Iris pigment epithelial cell (primary cell): ENCODE results near the gene LPIN1.

Experiments used
- DNase-seq: peaks from one replicate; pipeline ENCODE4 v3.0.0-alpha.2; 2011; ENCODE audit warnings: low read depth

LPIN1 gene

DNA sequence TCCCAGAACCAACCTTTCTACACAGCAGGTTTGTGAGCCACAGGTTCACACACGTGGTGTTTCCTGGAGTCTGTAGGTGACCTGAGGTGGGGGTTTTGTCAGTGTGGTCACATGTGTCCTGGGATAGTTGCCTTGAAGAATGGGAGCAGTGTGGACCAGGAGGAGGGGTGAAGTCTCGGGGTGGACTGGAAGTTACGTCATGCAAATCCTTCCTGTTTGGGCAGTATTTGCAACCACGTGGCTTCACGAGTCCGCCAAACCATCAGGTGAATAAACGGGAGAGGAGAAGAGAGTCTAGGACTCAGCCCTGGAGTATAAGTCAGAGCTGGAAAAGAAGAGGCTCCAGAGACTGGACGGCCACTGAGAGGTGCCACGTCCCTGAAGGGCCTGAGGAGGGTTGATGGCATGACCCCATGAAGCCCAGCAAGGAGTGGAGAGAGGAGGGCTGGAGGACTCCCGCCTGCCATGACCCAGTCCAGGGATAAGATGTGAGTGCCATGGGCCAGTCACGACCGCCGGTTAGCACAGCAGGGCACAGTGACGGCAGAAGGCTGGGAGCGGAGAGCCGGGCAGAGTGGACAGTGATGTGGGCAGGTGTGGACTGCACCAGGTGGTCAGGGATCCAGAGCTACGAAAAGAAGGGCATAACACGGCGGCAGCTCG, 16.5 kb downstream of the LPIN1 start:
- no peak for DNase-seq

DNA sequence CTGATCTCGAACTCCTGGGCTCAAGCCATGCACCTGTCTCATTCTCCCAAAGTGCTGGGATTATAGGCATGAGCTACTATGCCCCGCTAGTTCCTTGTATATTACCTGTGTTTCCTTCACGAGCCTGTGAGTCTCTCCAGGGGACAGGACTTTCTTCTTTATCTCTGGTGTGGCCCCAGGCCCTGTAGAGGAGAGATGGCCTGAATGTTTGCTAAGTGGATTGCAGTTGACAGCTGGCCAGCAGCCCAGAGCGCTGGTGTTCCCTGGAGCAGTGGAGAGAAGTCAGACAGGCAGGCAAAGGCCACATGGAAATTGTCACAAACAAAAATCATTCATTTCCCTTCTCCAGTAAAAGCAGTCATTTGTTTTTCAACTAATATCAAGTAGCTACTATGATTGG, 17.9 kb downstream of the LPIN1 start:
- no peak for DNase-seq

DNA sequence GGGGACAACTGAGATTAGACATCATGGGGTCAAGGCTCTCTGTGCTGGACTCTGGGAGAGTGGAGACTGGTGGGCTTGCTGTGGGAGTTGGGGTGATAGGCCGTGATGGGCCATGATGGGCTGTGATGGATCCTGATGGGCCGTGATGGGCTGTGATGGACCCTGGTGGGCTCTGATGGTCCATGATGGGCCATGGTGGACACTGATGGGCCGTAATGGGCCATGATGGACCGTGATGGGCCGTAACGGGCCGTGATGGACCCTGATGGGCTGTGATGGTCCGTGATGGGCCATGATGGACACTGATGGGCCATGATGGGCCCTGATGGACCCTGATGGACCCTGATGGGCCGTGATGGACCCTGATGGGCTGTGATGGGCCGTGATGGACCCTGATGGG, 18.5 kb downstream of the LPIN1 start:
- DNase-seq, result no peak

DNA sequence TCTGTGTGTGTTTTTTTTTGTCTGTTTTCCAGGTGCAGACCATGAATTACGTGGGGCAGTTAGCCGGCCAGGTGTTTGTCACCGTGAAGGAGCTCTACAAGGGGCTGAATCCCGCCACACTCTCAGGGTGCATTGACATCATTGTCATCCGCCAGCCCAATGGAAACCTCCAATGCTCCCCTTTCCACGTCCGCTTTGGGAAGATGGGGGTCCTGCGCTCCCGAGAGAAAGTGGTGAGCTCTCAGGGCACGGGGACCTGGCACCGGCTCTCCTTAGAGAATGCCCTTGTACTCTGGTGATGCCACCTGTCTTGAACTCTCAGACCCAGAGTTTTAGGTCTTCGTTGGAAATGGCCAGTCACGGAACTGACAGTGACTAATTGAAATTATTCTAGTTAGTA, 19.1 kb downstream of the LPIN1 start:
- DNase-seq, result no peak

DNA sequence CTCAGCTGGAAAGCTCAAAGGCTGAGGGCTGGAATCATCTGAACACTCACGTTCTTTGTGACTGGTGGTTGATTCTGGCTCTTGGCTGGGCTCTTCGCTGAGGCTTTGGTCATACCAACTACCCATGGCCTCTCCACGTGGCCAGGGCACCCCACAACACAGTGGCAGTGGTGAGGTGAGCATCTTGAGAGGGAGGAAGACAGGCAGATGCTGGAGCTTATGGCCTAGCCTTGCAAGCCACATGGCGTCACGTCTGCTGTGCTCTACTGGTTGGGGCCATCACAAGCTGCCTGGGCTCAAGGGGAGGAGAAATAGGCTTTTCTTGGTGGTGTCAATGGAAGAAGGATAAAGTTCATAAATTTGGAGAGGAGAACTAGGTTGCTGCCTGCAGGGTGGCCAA, 19.6 kb downstream of the LPIN1 start:
- DNase-seq, result no peak

DNA sequence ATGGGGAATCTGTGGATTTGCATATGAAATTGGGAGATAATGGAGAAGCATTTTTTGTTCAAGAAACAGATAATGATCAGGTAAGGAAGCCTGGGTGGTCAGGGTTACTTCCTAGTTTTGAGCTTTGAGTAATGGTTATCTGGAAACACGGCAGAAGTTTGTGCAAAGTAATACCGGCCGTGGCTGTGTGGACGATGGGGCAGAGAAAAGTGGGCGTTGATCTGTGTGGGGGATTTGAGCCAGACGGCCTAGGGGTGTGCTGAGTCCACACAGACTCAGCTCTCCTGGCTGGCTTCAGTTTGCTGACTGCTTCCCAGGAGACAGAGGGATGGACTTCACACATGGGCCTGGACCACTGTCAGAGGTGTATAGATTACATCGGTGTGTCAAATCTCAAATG, 21.3 kb downstream of the LPIN1 start:
- DNase-seq, result no peak

DNA sequence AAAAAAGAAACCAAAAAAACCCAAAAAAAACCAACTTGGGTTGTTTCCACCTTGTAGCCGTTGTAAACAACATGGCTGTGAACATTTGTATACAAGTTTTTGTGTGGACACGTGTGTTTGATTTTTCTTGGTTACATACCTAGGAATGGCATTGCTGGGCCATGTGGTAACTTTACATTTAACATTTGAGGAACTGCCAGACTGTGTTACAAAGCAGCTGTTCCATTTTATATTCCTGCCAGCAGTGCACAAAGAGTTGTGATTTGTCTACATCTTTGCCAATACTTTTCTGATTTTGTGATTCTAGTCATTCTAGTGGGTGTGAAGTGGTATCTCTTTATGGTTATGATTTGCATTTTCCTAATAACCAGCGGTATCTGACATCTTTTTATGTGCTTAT, 22.5 kb downstream of the LPIN1 start:
- no peak for DNase-seq

DNA sequence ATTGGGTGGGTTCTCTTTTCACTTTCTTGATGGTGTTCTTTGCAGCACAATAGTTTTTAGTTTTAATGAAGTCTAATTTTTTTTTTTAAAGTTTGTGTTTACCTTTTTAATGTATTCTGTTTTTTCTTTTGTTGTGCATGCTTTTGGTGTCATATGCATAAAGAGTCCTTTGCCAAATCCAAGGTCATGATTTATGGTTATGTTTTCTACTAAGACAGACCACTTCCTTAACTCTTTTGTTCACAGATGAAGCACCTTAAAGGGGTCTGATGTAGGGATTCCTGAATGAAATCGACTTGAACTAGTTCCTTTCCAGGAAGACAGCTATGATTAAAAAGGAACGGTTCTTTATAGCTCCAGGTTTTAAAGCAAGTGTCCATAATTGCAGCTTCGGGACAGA, 23.1 kb downstream of the LPIN1 start:
- DNase-seq, result no peak

DNA sequence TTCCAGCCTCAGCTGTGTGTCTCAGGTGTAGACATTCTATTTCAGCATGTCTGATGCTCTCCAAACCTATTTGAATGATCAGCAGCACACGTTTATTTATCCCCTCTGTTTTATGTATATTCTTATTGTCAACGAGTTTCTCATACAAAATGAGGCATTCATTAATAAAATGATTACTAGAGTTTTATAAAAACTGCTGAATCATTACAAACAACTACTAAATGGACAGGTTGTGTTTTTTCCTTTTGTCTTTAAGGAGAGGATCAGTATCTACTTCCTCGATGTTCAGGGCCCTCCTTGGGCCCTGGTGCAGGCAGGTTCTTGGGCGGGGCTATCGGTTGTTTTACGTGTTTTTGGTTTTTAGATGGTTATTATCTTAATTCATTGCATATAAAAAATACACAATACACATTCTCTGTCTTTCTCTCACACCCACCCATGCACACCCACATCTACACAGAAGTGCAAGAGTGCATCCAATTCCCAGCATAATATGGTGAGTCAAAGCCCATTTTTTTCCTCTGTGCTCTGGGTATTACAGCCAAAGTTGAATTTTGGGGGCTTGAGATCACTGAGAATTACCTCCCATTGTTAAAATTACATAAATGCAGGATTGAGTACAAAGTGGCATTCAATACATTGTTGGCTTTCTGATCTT, 24.2 kb downstream of the LPIN1 start:
- DNase-seq, result no peak

DNA sequence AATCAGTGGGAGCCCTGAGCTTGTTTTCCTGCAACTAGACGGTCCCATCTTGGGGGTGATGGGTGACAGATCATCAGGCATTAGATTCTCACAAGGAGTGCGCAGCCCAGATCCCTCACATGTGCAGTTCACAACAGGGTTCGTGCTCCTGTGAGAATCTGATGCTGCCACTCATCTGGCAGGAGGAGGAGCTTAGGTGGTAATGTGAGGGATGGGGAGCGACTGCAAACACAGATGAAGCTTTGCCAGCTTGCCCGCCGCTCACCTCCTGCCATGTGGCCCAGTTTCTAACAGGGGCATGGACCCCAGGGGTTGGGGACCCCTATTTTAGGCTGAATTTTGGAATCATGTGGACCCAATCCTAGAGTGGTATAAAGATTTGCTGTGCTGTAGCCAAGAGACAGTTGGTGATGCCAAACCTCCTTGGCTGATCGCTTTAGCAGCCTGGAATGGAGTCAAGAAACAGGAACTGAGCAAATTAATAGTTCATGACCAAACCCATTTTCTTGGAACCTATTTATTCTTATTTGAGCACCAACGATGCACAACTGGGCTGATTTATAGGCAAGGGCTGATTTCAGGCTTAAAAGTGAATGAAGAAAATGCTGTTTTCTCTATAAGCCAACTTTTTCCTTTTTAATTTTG, 25.7 kb downstream of the LPIN1 start:
- no peak for DNase-seq

DNA sequence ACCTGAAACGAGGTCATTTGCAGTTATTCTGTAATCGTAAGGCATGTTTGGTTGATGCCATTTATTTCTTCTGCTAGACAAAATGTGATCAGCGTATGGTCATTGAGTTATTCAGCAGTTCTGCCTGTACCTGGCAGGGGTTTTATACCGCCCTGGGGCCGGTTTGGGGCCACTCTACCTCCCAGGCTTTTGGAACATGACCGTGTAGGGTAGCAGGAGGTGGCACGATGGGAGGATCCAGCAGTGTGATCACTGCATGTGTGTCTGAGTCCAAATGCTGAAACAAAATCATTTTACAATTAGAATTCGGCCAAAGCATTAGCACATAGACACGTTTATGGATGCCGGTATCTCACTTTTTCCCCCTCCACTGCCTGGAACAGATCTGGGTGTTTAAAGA, 26.7 kb downstream of the LPIN1 start:
- no peak for DNase-seq

DNA sequence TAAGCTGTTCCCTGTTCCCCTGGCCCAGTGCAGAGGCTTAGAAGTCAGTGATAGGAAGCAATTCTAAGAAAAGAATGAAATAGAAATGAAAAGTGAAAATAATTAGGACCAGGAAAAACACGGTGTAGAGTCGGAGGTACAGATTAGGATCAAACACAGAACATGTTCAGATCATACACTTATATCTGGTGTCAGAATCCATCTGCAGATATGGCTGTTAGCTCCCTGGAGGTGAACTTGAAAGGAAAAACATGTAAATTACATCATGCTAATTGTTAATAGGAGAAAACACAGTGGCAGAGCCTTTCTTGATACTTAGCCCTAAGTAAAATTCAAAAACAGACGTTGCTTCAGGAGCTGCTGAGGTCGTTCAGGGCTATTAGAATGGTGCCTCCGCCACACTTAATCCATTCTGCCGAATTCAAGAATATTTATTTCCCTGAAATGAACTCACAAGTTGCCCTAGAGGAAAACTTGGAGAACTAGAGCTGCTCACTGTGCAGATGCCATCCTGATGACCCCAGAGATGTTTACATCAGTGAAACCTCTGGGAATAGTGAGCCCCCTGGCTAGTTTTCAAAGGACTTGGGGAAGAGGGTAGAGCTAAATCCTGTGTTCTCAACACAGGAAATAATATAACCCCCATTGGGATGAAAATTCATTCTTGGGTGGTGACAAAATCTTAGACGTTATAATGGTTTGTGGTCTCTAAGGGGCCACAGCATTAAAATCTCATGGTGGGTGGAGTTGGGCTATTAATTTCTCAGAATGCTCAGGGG, 27.5 kb downstream of the LPIN1 start:
- no peak for DNase-seq

DNA sequence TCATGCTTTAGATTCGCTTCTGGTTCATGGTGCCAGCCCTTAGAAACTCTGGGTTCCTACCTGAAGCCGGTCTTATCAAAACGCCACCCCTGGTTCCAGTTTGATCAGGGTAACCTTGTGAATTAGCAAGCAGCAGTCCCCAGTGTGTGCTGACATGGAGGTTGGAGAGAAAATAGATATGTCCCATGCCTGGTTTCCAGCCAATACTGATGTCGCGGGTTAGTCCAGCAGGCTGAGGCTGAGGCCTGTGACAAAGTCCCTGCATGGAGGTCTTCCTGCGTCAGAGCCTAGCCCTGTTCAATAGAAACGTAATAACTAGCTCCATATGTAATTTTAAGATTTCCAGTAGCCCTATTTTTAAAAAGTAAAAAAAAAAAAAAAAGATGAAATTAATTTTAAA, 28.2 kb downstream of the LPIN1 start:
- DNase-seq, result no peak

DNA sequence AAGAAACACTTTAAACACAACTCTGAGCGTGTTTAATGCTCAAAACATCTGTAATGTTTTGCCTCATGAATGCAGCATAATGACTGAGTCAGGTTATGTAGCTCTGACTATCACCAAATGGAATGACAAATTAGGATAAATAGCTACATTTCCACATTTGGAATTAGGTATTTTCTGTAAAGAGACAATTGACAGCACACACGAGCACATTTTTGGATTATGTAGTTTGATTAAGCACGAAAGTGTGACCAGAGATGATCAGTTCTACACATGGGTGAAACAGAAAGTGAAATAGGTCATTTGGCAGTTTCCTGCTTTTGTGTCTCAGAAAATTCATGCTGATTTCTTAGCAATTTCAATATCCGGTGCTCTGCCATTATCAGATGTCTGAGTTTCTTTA, 29.0 kb downstream of the LPIN1 start:
- peak; percentile 46 for DNase-seq

DNA sequence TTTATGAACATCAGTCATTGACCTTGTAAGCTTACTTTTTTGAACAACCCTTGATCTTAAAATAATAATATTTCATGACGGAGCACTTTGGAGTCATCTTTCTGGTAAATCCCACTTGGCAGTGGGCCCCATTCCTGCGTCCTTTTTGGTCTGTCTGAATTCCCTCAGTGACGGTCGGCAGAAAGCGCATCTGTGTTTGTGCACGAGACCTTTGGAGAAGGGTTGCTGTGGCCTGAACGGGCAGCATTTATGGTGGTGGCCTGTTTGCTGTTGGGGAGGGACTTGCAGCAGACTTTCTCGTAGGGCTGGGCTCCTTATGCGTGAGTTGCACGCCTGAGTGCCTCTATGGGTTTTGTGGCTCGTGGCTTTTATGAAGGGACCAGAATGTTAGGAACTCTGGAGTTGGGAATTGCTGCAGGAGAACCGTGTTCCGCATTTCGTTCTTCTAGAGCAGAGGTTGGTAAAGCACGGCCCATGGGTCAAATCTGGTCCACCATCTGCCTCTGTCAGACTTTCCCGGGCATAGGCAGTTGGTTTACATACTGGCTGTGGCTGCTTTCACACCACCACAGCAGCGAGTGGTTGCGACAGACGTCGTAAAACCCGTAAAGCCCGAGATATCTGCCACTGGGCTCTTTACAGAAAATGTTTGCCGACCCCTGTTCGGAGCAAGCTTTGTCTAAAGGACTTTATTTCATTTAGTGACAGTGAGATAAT, 30.8 kb downstream of the LPIN1 start:
- DNase-seq, result peak; percentile 70

DNA sequence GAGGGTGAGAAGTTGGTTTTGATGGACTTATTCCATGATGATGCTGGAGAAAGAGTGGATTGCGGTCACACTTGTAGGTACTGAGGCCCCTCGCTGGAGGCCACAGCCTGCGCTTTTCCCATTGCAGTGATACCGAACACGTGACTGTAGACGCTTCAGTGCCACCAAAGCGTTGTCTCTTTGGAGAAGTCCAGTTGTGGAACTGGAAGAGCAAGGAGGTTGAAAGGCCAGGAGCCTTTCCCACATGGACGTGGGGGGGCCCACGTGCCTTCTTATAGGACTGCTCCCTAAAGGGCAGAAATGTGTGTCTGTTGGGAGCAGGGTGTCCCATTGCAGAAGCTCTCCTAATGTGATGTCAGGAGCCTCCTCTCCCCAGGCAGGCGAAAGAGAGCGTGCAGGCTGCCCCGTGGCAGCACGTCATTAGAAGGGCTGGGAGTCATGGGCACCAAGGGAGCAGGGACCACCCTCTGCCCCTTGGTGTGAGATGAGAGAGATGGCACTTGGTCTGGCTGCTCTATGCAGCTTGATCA, 31.5 kb downstream of the LPIN1 start:
- no peak for DNase-seq

DNA sequence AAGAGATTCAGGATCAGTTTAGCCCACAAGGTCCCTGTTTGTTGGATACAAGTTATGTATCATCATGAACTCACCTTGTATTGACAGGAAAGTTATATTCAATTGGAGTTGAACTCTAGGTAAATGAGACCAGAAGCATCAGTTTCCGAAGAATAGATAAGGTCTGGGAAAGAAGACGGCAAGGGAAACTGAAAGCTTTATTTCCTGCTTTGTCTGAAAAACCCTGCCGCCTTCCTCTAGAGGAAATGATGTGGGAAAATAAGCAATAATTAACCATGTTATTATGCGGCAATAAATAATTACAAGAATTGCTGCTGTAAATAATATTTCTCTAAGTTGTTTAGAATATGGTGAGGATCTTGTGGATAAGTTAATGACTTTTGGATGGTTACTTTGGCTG, 32.0 kb downstream of the LPIN1 start:
- no peak for DNase-seq

DNA sequence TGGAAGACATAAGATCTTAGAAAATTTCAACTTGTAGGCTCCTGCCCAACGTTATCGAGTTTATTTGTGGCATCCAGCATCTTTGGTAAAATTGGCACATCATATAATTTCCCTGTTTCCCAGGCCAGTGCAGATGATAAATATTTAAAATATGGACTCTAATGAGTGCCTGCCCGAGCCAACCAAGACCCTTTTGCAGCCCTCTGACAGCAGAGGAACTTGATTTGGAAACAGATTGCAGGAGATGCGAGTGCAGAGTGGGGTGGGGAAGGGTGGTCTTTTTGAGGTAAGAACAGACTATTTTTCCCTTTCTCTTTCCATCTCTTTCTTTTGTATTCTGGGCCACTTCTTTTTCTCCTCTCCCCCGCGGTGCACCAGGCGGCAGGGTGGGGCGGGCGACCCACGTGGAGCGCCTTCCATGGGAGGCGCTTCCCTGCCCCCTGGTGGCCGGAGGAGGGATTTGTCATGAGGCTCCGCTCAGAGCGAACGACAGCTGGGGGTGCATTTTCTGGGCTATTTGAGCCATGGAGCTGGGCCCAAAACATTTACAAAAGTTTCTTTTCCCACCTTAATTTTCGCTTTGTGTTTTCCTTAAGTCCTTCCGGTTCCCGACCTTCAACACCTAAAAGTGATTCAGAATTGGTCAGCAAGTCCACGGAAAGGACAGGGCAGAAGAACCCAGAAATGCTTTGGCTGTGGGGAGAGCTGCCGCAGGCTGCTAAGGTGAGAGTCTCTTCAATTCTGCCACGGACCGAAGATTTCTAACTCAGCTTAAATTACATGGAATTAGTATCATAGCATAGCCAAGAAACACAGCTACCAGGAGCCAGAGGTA, 32.7 kb downstream of the LPIN1 start:
- peak; percentile 64 for DNase-seq

DNA sequence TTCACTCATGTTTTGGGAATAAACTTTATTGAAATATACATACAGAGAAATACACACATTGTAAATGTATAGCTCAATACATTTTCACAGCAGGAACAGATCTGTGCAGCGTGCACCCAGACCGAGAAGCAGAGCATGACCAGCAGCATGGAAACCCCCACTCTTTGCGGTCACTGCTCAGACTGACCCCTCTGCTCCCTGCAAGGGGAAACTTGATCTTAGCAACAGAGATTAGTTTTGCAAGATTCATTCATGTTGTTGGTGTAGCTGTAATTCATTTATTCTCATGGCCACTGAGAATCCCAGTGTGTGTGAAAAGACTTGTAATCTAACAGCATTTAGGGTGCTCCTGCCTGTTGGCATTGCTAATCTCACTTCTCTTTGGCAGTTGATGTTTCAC, 35.2 kb downstream of the LPIN1 start:
- no peak for DNase-seq

DNA sequence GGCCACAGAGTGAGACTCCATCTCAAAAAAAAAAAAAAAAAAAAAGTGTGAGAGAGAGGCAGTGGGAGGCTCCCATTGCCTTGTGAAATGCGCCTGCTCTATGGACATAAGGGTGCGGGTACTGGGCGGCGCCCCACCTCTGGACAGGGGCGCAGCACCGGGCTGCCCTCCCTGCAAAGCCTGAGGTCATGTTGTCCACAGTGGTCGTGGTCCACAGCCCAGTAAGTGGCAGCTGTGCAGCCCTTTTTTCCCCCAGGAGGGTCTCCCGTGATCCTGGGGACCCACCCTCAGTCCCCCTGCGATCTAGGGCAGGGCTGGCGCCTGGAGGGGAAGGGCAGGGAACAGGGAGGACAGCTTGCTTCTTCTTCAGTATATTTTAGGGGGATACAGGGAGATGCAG, 37.8 kb downstream of the LPIN1 start:
- DNase-seq, result no peak
